K562 (cell line): ENCODE results near the gene NIPAL3. TPM values are rescaled to one million over a fixed set of nuclear protein-coding genes. Genes with fewer than 3 reads are reported as not detected.
A peak's percentile ranks its signal among the peaks of the same experiment; 100 is the strongest.
"Not testable (repeated sequence)": the region's sequence is repeated elsewhere in the genome, so short reads cannot be mapped to it uniquely, and the experiment has no call there.

ENCODE experiments used
- ATAC-seq: fragments of 200-7000 bp; cut with Tn5 transposase; 3 replicates; pipeline ENCODE4 v1.9.1; 2020; ENCODE audit warnings: moderate library complexity
- BruUV-seq: library from RNA; stranded (reverse); fragments of 400-500 nt; replicated peaks from 2 replicates; lab custom pipeline; 2021; lab: Mats Ljungman, UMichigan
- CTCF ChIA-PET: fragments of 300-600 bp; formaldehyde crosslinking; extraction: SDS; loops from one replicate; lab custom pipeline; 2021; ENCODE audit warnings: low intra/inter-chr PET ratio; lab: Yijun Ruan, JAX
- POLR2A ChIA-PET: fragments of 300-600, 350-650 bp; sonication (Branson Sonifier 250); formaldehyde crosslinking; extraction: SDS; loops from one replicate; lab custom pipeline; 2021; ENCODE audit warnings: antibody characterized with exemption, inconsistent platforms; lab: Yijun Ruan, JAX
- DNase-seq, 4 experiments: peaks; one replicate each; pipeline versions ENCODE4 v3.0.0 to v3.0.0-alpha.2; 2011 to 2018; ENCODE audit warnings: low spot score in 3 of 4, mixed read lengths in 3 of 4; ENCODE audit errors: extremely low read depth in 1 of 4
- FAIRE-seq: peaks from 2 replicates; lab custom pipeline; 2011; peaks lifted over from hg19 to GRCh38; lab: Jason Lieb, UNC
- H2AFZ ChIP-seq: 2 replicates; pipeline ENCODE4 v1.6.0; 2011; ENCODE audit warnings: low read depth, low read length, control low read depth, inconsistent platforms
- H3K27ac ChIP-seq: fragments of 200-600 bp; 3 replicates; pipeline ENCODE4 v1.8.0; 2011; ENCODE audit warnings: low read depth, mild to moderate bottlenecking, control low read depth, inconsistent platforms, low read length, moderate library complexity, mixed read lengths; ENCODE audit errors: extremely low read depth
- H3K27me3 ChIP-seq, 2 experiments: fragments of 300-600 bp in 1 of 2; 2 replicates in 1 of 2; 3 replicates in 1 of 2; pipeline versions ENCODE4 v1.6.0 to v1.8.0; 2011; ENCODE audit warnings: inconsistent platforms in 2 of 2, low read length in 2 of 2, mild to moderate bottlenecking in 1 of 2, mixed read lengths in 1 of 2, moderate library complexity in 1 of 2; ENCODE audit not compliant: control insufficient read depth in 2 of 2, insufficient read depth in 2 of 2
- H3K36me3 ChIP-seq: fragments of 300-600 bp; 3 replicates; pipeline ENCODE4 v1.8.0; 2011; ENCODE audit warnings: mild to moderate bottlenecking, low read length, inconsistent platforms; ENCODE audit not compliant: control insufficient read depth, insufficient read depth
- H3K4me1 ChIP-seq, 2 experiments: fragments of 200-600 bp in 1 of 2; replicated peaks in 1 of 2; 2 replicates in 1 of 2; 3 replicates in 1 of 2; pipeline versions ENCODE4 v1.5.1 to v1.8.0; 2011; ENCODE audit warnings: inconsistent platforms in 2 of 2, low read length in 2 of 2, mild to moderate bottlenecking in 1 of 2, mixed read lengths in 1 of 2, moderate library complexity in 1 of 2; ENCODE audit not compliant: control insufficient read depth in 2 of 2, insufficient read depth in 2 of 2
- H3K4me2 ChIP-seq: 2 replicates; pipeline ENCODE4 v1.6.1; 2011; ENCODE audit warnings: low read length, control low read depth, inconsistent platforms, mixed read lengths; ENCODE audit not compliant: insufficient read depth
- H3K4me3 ChIP-seq: fragments of 200-600 bp; sonication (generic), shearing (Covaris generic); 2 replicates; pipeline ENCODE4 v1.5.1; 2016; ENCODE audit warnings: control low read depth, inconsistent platforms
- H3K79me2 ChIP-seq: fragments of 200-600 bp; 3 replicates; pipeline ENCODE4 v1.8.0; 2011; ENCODE audit warnings: low read length, inconsistent platforms; ENCODE audit not compliant: control insufficient read depth, insufficient read depth
- H3K9ac ChIP-seq, 2 experiments: 2 replicates each; pipeline versions ENCODE4 v1.6.0 to v1.6.1; 2011; ENCODE audit warnings: low read depth in 2 of 2, low read length in 2 of 2, control low read depth in 1 of 2, inconsistent platforms in 1 of 2, mild to moderate bottlenecking in 1 of 2, mixed read lengths in 1 of 2; ENCODE audit not compliant: insufficient read depth in 1 of 2
- H3K9me1 ChIP-seq: one replicate; pipeline ENCODE4 v1.6.0; 2011; ENCODE audit warnings: inconsistent platforms, mild to moderate bottlenecking, low read length, moderate library complexity; ENCODE audit not compliant: control insufficient read depth, insufficient read depth
- H3K9me3 ChIP-seq: replicated peaks from 2 replicates; pipeline ENCODE4 v1.5.1; 2011; ENCODE audit warnings: low read depth, low read length, inconsistent platforms; ENCODE audit not compliant: control insufficient read depth, insufficient read depth
- H4K20me1 ChIP-seq: replicated peaks from 2 replicates; pipeline ENCODE4 v1.6.1; 2011; ENCODE audit warnings: low read length, inconsistent platforms, mixed read lengths; ENCODE audit not compliant: control insufficient read depth, insufficient read depth
- ARID1B ChIP-seq: fragments of 450-650 bp; IDR thresholded peaks from 2 replicates; pipeline ENCODE4 v1.6.1; 2016; ENCODE audit warnings: antibody characterized with exemption, mild to moderate bottlenecking, inconsistent platforms
- BCOR ChIP-seq: fragments of 450-650 bp; IDR thresholded peaks from 2 replicates; pipeline ENCODE4 v1.6.1; 2016
- CEBPB ChIP-seq: fragments of 450-650 bp; IDR thresholded peaks from 2 replicates; pipeline ENCODE4 v1.6.1; 2016; ENCODE audit warnings: missing genetic modification characterization, missing compliant biosample characterization
- DPF2 ChIP-seq: fragments of 450-650 bp; IDR thresholded peaks from 2 replicates; pipeline ENCODE4 v1.6.1; 2016
- HDAC2 ChIP-seq: fragments of 450-650 bp; IDR thresholded peaks from 2 replicates; pipeline ENCODE4 v1.6.1; 2016; ENCODE audit warnings: mild to moderate bottlenecking
- MAFG ChIP-seq: fragments of 450-650 bp; conservative IDR thresholded peaks from 2 replicates; pipeline ENCODE4 v1.6.1; 2016; ENCODE audit warnings: missing genetic modification characterization, missing compliant biosample characterization
- NFE2 ChIP-seq: IDR thresholded peaks from 2 replicates; pipeline ENCODE4 v1.6.1; 2014; ENCODE audit warnings: antibody characterized with exemption, low read depth
- NFE2L1 ChIP-seq: fragments of 450-650 bp; IDR thresholded peaks from 2 replicates; pipeline ENCODE4 v1.6.1; 2016; ENCODE audit warnings: missing genetic modification characterization, low read depth, mild to moderate bottlenecking, missing compliant biosample characterization, moderate library complexity, borderline replicate concordance
- POLR2H ChIP-seq: IDR thresholded peaks from 2 replicates; pipeline ENCODE4 v1.6.1; 2016; ENCODE audit warnings: missing genetic modification characterization, low read depth, mild to moderate bottlenecking, control low read depth, missing compliant biosample characterization, moderate library complexity
- POLR3A ChIP-seq: IDR thresholded peaks from 2 replicates; pipeline ENCODE4 v1.6.1; 2011; ENCODE audit warnings: borderline replicate concordance, mild to moderate bottlenecking, moderate library complexity; ENCODE audit not compliant: insufficient read length, insufficient read depth; ENCODE audit errors: extremely low read depth
- SMARCA4 ChIP-seq: fragments of 450-650 bp; IDR thresholded peaks from 2 replicates; pipeline ENCODE4 v1.6.1; 2016
- SMARCA5 ChIP-seq: fragments of 450-650 bp; IDR thresholded peaks from 2 replicates; pipeline ENCODE4 v1.6.1; 2016
- SMARCE1 ChIP-seq: fragments of 450-650 bp; IDR thresholded peaks from 2 replicates; pipeline ENCODE4 v1.7.1; 2016; ENCODE audit warnings: mild to moderate bottlenecking
- TBP ChIP-seq: optimal IDR thresholded peaks from 2 replicates; pipeline ENCODE3; 2011; ENCODE audit warnings: low read depth, low read length, improper control_type of control experiment
- ZBTB33 ChIP-seq: sonication (generic); formaldehyde crosslinking; IDR thresholded peaks from 2 replicates; pipeline ENCODE4 v1.8.1; 2023; ENCODE audit warnings: mild to moderate bottlenecking, missing genetic modification reagents
- ZFP36 ChIP-seq: fragments of 150-350 bp; IDR thresholded peaks from 2 replicates; pipeline ENCODE4 v1.6.1; 2018; ENCODE audit warnings: low read length, low read depth; ENCODE audit not compliant: partially characterized antibody
- ZNF12 ChIP-seq: sonication (generic); formaldehyde crosslinking; IDR thresholded peaks from 2 replicates; pipeline ENCODE4 v1.4.0; 2020; ENCODE audit warnings: mild to moderate bottlenecking, missing genetic modification reagents
- WGBS: fragments of 100-300 bp; shearing (Covaris generic); methylation state at CpG from one replicate; pipeline ENCODE4 v1.1.6; 2016; ENCODE audit warnings: low coverage, mixed read lengths; ENCODE audit not compliant: insufficient coverage; ENCODE audit errors: missing lambda C conversion rate; 5-methylcytosine and 5-hydroxymethylcytosine counted together
- in situ Hi-C: fragments of 300-500 bp; cut with MboI; formaldehyde crosslinking; loops from 4 replicates; pipeline ENCODE4 v1.15.0; 2018; ENCODE audit warnings: inconsistent platforms, mixed read lengths
- intact Hi-C: fragments of 100-400 bp; cut with micrococcal nuclease; formaldehyde crosslinking; loops from 2 replicates; pipeline ENCODE4 v1.14.2; 2022
- polyA plus RNA-seq, 8 experiments: library from polyadenylated mRNA; depleted of rRNA in 4 of 8; stranded (reverse) in 5 of 8; unstranded in 3 of 8; fragments of >200 nt; fragmentation: Nextera tagmentation in 2 of 8; fragmentation: Illumina TruSeq in 1 of 8; extraction: Ambion mirVana in 2 of 8; extraction: Trizol in 1 of 8; gene quantifications; 2 replicates each; pipeline versions ENCODE4 v1.2.1 to v1.2.3, GENCODE V29; 2011 to 2014; ENCODE audit warnings: inconsistent platforms in 1 of 8, missing spikeins in 1 of 8
- total RNA-seq, 7 experiments: library from RNA; depleted of rRNA in 6 of 7; stranded (reverse); fragments of >200 nt in 6 of 7; fragmentation: Illumina TruSeq in 2 of 7; extraction: Trizol in 2 of 7; gene quantifications; 2 replicates each; pipeline versions ENCODE4 v1.2.1 to v1.2.3, GENCODE V29; 2011 to 2021; ENCODE audit warnings: low replicate concordance in 1 of 7
- TF ChIP-seq, protein P1 (sequence below), 2 experiments: fragments of 450-650 bp in 1 of 2; sonication (generic) in 1 of 2; formaldehyde crosslinking in 1 of 2; IDR thresholded peaks in 1 of 2; conservative IDR thresholded peaks in 1 of 2; 2 replicates each; pipeline versions ENCODE4 v1.6.1 to v1.8.1; 2016 to 2023; ENCODE audit warnings: mild to moderate bottlenecking in 2 of 2, moderate library complexity in 2 of 2, inconsistent platforms in 1 of 2, missing genetic modification reagents in 1 of 2
- TF ChIP-seq, protein P2 (sequence below): fragments of 450-650 bp; formaldehyde crosslinking; IDR thresholded peaks from 2 replicates; pipeline ENCODE4 v1.4.0; 2020; ENCODE audit warnings: mild to moderate bottlenecking, mixed read lengths

The NIPAL3 gene
- total and polyA plus RNA-seq, 9 of the 15 experiments (the other 6 are each of a cell fraction or from before 2014, with no cell fraction given), result 10.5 to 26.3 (median 16.0) TPM

- intact Hi-C loops, H3K9me3 ChIP-seq, CTCF ChIA-PET, H3K79me2 ChIP-seq, H3K4me1 ChIP-seq, FAIRE-seq, H3K27ac ChIP-seq, H3K4me2 ChIP-seq, in situ Hi-C loops, H3K9me1 ChIP-seq, H3K4me3 ChIP-seq, H4K20me1 ChIP-seq, H2AFZ ChIP-seq, H3K9ac ChIP-seq, H3K36me3 ChIP-seq: not testable (repeated sequence)
- DNase-seq (peak in 1 of 4 experiments; percentile 27), ATAC-seq (peak; percentile 68)
- peaks cover 38 to 49% of the 10 kb centered on the region in 2 experiments for H3K27me3 ChIP-seq
- POLR2A ChIA-PET, result interaction anchor here (0.6 to 1.5 kb wide), 4 partner anchors 10 to 104 kb away, joined by 3 to 5 read pairs (median 4); partner anchors contain the start of gene RCAN3
- 30% methylated on average over 12 of the region's 14 CpGs for WGBS
- BruUV-seq, result TSS peak; percentile 99
- TF ChIP-seq ARID1B, result peak; percentile 53
- TF ChIP-seq SMARCA5, result peak; percentile 59; the same call in 1 of the 2 replicates
- TF ChIP-seq BCOR, result 0 out of 2 replicates have a peak, but pooled peaks have one; percentile 22
- TF ChIP-seq, protein P1, sequence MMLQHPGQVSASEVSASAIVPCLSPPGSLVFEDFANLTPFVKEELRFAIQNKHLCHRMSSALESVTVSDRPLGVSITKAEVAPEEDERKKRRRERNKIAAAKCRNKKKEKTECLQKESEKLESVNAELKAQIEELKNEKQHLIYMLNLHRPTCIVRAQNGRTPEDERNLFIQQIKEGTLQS (IDR thresholded peaks at IDR 0.05), result peak; percentile 38; the same call in 1 of the 2 replicates
- TF ChIP-seq, protein P1 (CRISPR knock-in tag; conservative IDR thresholded peaks at IDR 0.05), result not testable (repeated sequence)
- peak; percentile 41; the same call in 1 of the 2 replicates for TF ChIP-seq ZBTB33 (CRISPR knock-in tag)
- peak; percentile 66 for TF ChIP-seq POLR3A
- peak; percentile 41; the same call in 1 of the 2 replicates for TF ChIP-seq ZNF12 (CRISPR knock-in tag)
- peak; percentile 39; the same call in 1 of the 2 replicates for TF ChIP-seq CEBPB (tag)
- TF ChIP-seq POLR2H (tag), result peak; percentile 77
- peak; percentile 65 for TF ChIP-seq NFE2
- TF ChIP-seq ZFP36, result peak; percentile 27
- TF ChIP-seq, protein P2, sequence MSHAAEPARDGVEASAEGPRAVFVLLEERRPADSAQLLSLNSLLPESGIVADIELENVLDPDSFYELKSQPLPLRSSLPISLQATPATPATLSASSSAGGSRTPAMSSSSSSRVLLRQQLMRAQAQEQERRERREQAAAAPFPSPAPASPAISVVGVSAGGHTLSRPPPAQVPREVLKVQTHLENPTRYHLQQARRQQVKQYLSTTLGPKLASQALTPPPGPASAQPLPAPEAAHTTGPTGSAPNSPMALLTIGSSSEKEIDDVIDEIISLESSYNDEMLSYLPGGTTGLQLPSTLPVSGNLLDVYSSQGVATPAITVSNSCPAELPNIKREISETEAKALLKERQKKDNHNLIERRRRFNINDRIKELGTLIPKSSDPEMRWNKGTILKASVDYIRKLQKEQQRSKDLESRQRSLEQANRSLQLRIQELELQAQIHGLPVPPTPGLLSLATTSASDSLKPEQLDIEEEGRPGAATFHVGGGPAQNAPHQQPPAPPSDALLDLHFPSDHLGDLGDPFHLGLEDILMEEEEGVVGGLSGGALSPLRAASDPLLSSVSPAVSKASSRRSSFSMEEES (CRISPR knock-in tag), result peak; percentile 71
- TF ChIP-seq MAFG (tag), result peak; percentile 69
- TF ChIP-seq HDAC2, result 0 out of 2 replicates have a peak, but pooled peaks have one; percentile 18
- TF ChIP-seq NFE2L1 (tag), result peak; percentile 15; the same call in 1 of the 2 replicates
- TF ChIP-seq TBP, result peak; percentile 83
- TF ChIP-seq SMARCE1, result 0 out of 2 replicates have a peak, but pooled peaks have one; percentile 50
- peak; percentile 48; the same call in 1 of the 2 replicates for TF ChIP-seq SMARCA4
- TF ChIP-seq DPF2, result peak; percentile 67
Observed at GRCh38 chr1:24515671-24516209, 100.1 kb downstream of the NIPAL3 start.
